Neutrophil (primary cell): ENCODE results near the gene WNT3.

Experiments
- H3K27ac ChIP-seq: fragments of 200-600 bp; sonication (generic); 2 replicates; pipeline ENCODE4 v1.5.1; 2016; ENCODE audit warnings: mild to moderate bottlenecking, moderate library complexity
- H3K27me3 ChIP-seq: fragments of 200-600 bp; sonication (generic); 2 replicates; pipeline ENCODE4 v1.6.0; 2016; ENCODE audit warnings: mild to moderate bottlenecking
- H3K36me3 ChIP-seq: fragments of 200-600 bp; sonication (generic); 2 replicates; pipeline ENCODE4 v1.5.1; 2017
- H3K4me1 ChIP-seq, 2 experiments: fragments of 200-600 bp in 1 of 2; sonication (generic) in 1 of 2; 1 replicate in 1 of 2; 2 replicates in 1 of 2; pipeline versions ENCODE4 v1.5.1 to v1.6.1; 2013 to 2016; ENCODE audit warnings: low read depth in 1 of 2, low read length in 1 of 2, mild to moderate bottlenecking in 1 of 2, moderate library complexity in 1 of 2; ENCODE audit not compliant: control insufficient read depth in 1 of 2, insufficient read depth in 1 of 2
- H3K4me3 ChIP-seq, 2 experiments: fragments of 200-600 bp in 1 of 2; sonication (generic) in 1 of 2; 1 replicate in 1 of 2; 2 replicates in 1 of 2; pipeline ENCODE4 v1.5.1; 2013 to 2016; ENCODE audit warnings: low read depth in 1 of 2, low read length in 1 of 2, mild to moderate bottlenecking in 1 of 2, moderate library complexity in 1 of 2
- H3K9me3 ChIP-seq: fragments of 200-600 bp; sonication (generic); 2 replicates; pipeline ENCODE4 v1.5.1; 2016
- CTCF ChIP-seq: fragments of 200-600 bp; sonication (generic); IDR thresholded peaks from 2 replicates; pipeline ENCODE4 v1.5.1; 2016; ENCODE audit warnings: antibody characterized with exemption

Gene WNT3

GRCh38 chr17:46765453-46765852 lies 53.0 kb downstream of the WNT3 start:
- H3K27me3 ChIP-seq, result peaks cover 41% of the 10 kb centered on the region
- no peaks in the 10 kb centered on the region for H3K36me3 ChIP-seq
- H3K9me3 ChIP-seq, result no peaks in the 10 kb centered on the region
- H3K4me1 ChIP-seq, result peaks cover 5 to 6% of the 10 kb centered on the region in 2 experiments
- TF ChIP-seq CTCF, result no peak
- no peak overlapping the region for H3K4me3 ChIP-seq
- no peak overlapping the region for H3K27ac ChIP-seq

DNA sequence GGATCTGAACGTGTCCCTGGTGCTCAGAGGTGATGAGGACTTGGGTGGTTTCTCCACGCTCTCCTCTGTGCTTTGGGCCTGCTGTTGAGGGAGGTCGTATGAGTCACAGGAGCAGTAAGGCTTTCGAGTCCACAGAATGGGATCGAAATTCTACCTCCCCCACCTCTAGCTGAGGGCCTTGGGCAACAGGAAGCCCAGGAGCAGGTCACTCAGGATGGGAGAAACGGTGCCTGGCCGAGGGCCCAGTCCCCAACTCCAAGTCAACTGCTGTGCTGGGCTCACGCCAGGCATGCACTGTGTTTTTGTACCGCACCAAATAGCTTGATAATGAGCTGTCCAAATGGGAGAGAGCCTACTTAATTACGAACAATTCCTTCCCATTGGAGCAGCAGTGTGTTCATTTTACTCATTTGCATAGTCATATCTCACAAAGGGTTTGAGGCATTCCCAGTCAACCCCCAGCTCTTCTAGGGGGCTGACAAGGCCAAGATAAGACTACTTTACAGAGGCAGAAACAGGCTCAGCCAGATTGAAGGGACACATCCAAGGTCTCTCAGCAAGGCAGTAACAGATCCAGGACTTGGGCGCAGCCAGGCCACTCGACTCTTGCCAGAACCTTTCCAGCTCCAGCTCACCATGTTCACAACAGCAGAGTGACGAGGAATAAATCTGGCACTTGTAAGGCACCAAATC lies 53.6 kb downstream of the WNT3 start:
- H3K27ac ChIP-seq, result no peak overlapping the region
- peaks cover 3 to 5% of the 10 kb centered on the region in 2 experiments for H3K4me1 ChIP-seq
- peaks cover 2% of the 10 kb centered on the region for H3K36me3 ChIP-seq

GRCh38 chr17:46764000-46764708 lies 54.3 kb downstream of the WNT3 start:
- H3K27me3 ChIP-seq, result peaks cover 28% of the 10 kb centered on the region
- no peaks in the 10 kb centered on the region for H3K4me1 ChIP-seq
- no peak overlapping the region for H3K4me3 ChIP-seq
- peaks cover 9% of the 10 kb centered on the region for H3K36me3 ChIP-seq
- TF ChIP-seq CTCF, result no peak
- H3K9me3 ChIP-seq, result no peaks in the 10 kb centered on the region
- H3K27ac ChIP-seq, result no peak overlapping the region

More for the DNA sequence above, 53.6 kb downstream of the WNT3 start:
- no peak for TF ChIP-seq CTCF
- Histone ChIP-seq H3K4me3 (no peak overlapping the region), H3K27me3 (peaks cover 35% of the 10 kb centered on the region), H3K9me3 (no peaks in the 10 kb centered on the region)

- Histone ChIP-seq H3K9me3 (no peaks in the 10 kb centered on the region), H3K36me3 (peaks cover 16% of the 10 kb centered on the region), H3K4me1 (no peaks in the 10 kb centered on the region), H3K4me3 (no peak overlapping the region), H3K27ac (no peak overlapping the region), H3K27me3 (peaks cover 20% of the 10 kb centered on the region)
- TF ChIP-seq CTCF, result no peak
These were observed 55.1 kb downstream of the WNT3 start for GRCh38 chr17:46763416-46763815.

GRCh38 chr17:46759141-46759540 lies 59.4 kb downstream of the WNT3 start:
- peaks cover 58% of the 10 kb centered on the region for H3K36me3 ChIP-seq

More at GRCh38 chr17:46759141-46759540, 59.4 kb downstream of the WNT3 start:
- H3K4me3 ChIP-seq, result no peak overlapping the region
- H3K4me1 ChIP-seq, result no peaks in the 10 kb centered on the region
- H3K27me3 ChIP-seq, result no peaks in the 10 kb centered on the region
- no peak overlapping the region for H3K27ac ChIP-seq
- no peaks in the 10 kb centered on the region for H3K9me3 ChIP-seq
- TF ChIP-seq CTCF, result no peak
